ENCODE results near the gene HEATR3.

- TF ChIP-seq POLR2A (IDR thresholded peaks at IDR 0.05; ENCODE audit: low read depth, low read length), result no peak
- no peak for TF ChIP-seq TAF1 (IDR thresholded peaks at IDR 0.05; ENCODE audit: borderline replicate concordance, low read depth, low read length)
- TF ChIP-seq POLR2AphosphoS5 (IDR thresholded peaks at IDR 0.05; ENCODE audit: low read depth, low read length), result no peak
Observed at GRCh38 chr16:50025537-50025931, 40.2 kb upstream of the HEATR3 start.

All from GM12892 (cell line).